Endothelial cell of umbilical vein (primary cell): ENCODE measurements around the gene PCDH9. TPM values are rescaled to one million over a fixed set of nuclear protein-coding genes. Genes with fewer than 3 reads are reported as not detected.

Source experiments
- BruUV-seq: library from RNA; stranded (reverse); fragments of 400-500 nt; replicated peaks from 2 replicates; lab custom pipeline; 2021; lab: Mats Ljungman, UMichigan
- CTCF ChIA-PET: fragments of 300-600, 350-600 bp; sonication (Branson Sonifier 250); formaldehyde crosslinking; loops from one replicate; lab custom pipeline; 2021; ENCODE audit warnings: antibody characterized with exemption, inconsistent platforms; lab: Charles Lee
- POLR2A ChIA-PET: fragments of 300-600, 350-600 bp; sonication (Branson Sonifier 250); formaldehyde crosslinking; loops from one replicate; lab custom pipeline; 2021; ENCODE audit warnings: antibody characterized with exemption, inconsistent platforms; lab: Charles Lee
- DNase-seq: peaks from one replicate; pipeline ENCODE4 v3.0.0-alpha.2; 2011; ENCODE audit warnings: low read depth, low spot score
- FAIRE-seq: peaks from 2 replicates; lab custom pipeline; 2011; peaks lifted over from hg19 to GRCh38; lab: Jason Lieb, UNC
- H2AFZ ChIP-seq: 2 replicates; pipeline ENCODE4 v1.6.0; 2012; ENCODE audit warnings: low read depth, low read length, control low read depth, inconsistent platforms
- H3K27ac ChIP-seq: 2 replicates; pipeline ENCODE4 v1.5.1; 2011; ENCODE audit warnings: low read depth, mild to moderate bottlenecking, control low read depth, low read length, moderate library complexity; ENCODE audit not compliant: insufficient read depth
- H3K27me3 ChIP-seq, 2 experiments: 2 replicates each; pipeline versions ENCODE4 v1.6.0 to v1.6.1; 2011; ENCODE audit warnings: low read length in 2 of 2, mixed read lengths in 1 of 2; ENCODE audit not compliant: control insufficient read depth in 2 of 2, insufficient read depth in 2 of 2
- H3K36me3 ChIP-seq, 2 experiments: 2 replicates in 1 of 2; 3 replicates in 1 of 2; pipeline ENCODE4 v1.5.1; 2011; ENCODE audit warnings: low read length in 2 of 2, mild to moderate bottlenecking in 1 of 2, moderate library complexity in 1 of 2; ENCODE audit not compliant: control insufficient read depth in 2 of 2, insufficient read depth in 2 of 2; ENCODE audit errors: extremely low read depth in 1 of 2
- H3K4me1 ChIP-seq: 3 replicates; pipeline ENCODE4 v1.5.1; 2011; ENCODE audit warnings: mild to moderate bottlenecking, low read length; ENCODE audit not compliant: control insufficient read depth, insufficient read depth; ENCODE audit errors: extremely low read depth
- H3K4me2 ChIP-seq: 2 replicates; pipeline ENCODE4 v1.6.1; 2011; ENCODE audit warnings: low read length, control low read depth, mixed read lengths; ENCODE audit not compliant: insufficient read depth
- H3K4me3 ChIP-seq, 3 experiments: fragments of 200-600 bp in 1 of 3; sonication (generic), shearing (Covaris generic) in 1 of 3; replicated peaks in 1 of 3; 2 replicates each; pipeline ENCODE4 v1.5.1; 2011 to 2016; ENCODE audit warnings: control low read depth in 3 of 3, low read length in 3 of 3, mild to moderate bottlenecking in 2 of 3, inconsistent platforms in 1 of 3, low read depth in 1 of 3, moderate library complexity in 1 of 3; ENCODE audit not compliant: insufficient read depth in 1 of 3
- H3K79me2 ChIP-seq: 2 replicates; pipeline ENCODE4 v1.6.0; 2012; ENCODE audit warnings: low read length, inconsistent platforms; ENCODE audit not compliant: control insufficient read depth, insufficient read depth
- H3K9ac ChIP-seq: replicated peaks from 2 replicates; pipeline ENCODE3; 2011; ENCODE audit warnings: low read length, control low read depth; ENCODE audit not compliant: insufficient read depth; ENCODE audit errors: extremely low read depth
- H3K9me1 ChIP-seq: replicated peaks from 3 replicates; pipeline ENCODE4 v1.6.0; 2011; ENCODE audit warnings: mild to moderate bottlenecking, low read length; ENCODE audit not compliant: control insufficient read depth, insufficient read depth; ENCODE audit errors: extremely low read depth
- H3K9me3 ChIP-seq: replicated peaks from 2 replicates; pipeline ENCODE4 v1.5.1; 2012; ENCODE audit warnings: low read length, inconsistent platforms; ENCODE audit not compliant: control insufficient read depth, insufficient read depth
- H4K20me1 ChIP-seq: replicated peaks from 2 replicates; pipeline ENCODE3; 2011; ENCODE audit warnings: mild to moderate bottlenecking, low read length; ENCODE audit not compliant: control insufficient read depth, insufficient read depth; ENCODE audit errors: extremely low read depth
- CTCF ChIP-seq, 2 donors: IDR thresholded peaks; 1 replicate in 1 of 2; 2 replicates in 1 of 2; pipeline ENCODE4 v1.5.1; 2011; ENCODE audit warnings: low read length in 2 of 2, mild to moderate bottlenecking in 2 of 2, moderate library complexity in 2 of 2, control low read depth in 1 of 2, inconsistent platforms in 1 of 2, low read depth in 1 of 2; ENCODE audit not compliant: insufficient read depth in 1 of 2; ENCODE audit errors: extremely low read depth in 1 of 2
- EZH2 ChIP-seq: IDR thresholded peaks from 2 replicates; pipeline ENCODE4 v1.6.1; 2012; ENCODE audit warnings: borderline replicate concordance, low read depth, mild to moderate bottlenecking, moderate library complexity, low read length, inconsistent platforms; ENCODE audit not compliant: severe bottlenecking
- FOS ChIP-seq: IDR thresholded peaks from 2 replicates; pipeline ENCODE4 v1.6.1; 2011; ENCODE audit warnings: mild to moderate bottlenecking, low read length, moderate library complexity, borderline replicate concordance; ENCODE audit not compliant: insufficient read depth
- GATA2 ChIP-seq: IDR thresholded peaks from 2 replicates; pipeline ENCODE4 v1.7.0; 2011; ENCODE audit warnings: low read depth, mild to moderate bottlenecking, moderate library complexity, mixed read lengths, low read length; ENCODE audit not compliant: insufficient read length, insufficient read depth
- JUN ChIP-seq: IDR thresholded peaks from 2 replicates; pipeline ENCODE4 v1.6.1; 2011; ENCODE audit warnings: borderline replicate concordance, low read depth; ENCODE audit not compliant: insufficient read length, insufficient read depth
- MAX ChIP-seq: IDR thresholded peaks from 2 replicates; pipeline ENCODE4 v1.6.1; 2011; ENCODE audit not compliant: insufficient read depth, insufficient read length
- MYC ChIP-seq: IDR thresholded peaks from one replicate; pipeline ENCODE4 v1.6.1; 2011; ENCODE audit warnings: mild to moderate bottlenecking, low read depth, low read length
- POLR2A ChIP-seq: IDR thresholded peaks from 2 replicates; pipeline ENCODE4 v1.6.1; 2012; ENCODE audit warnings: low read depth, mild to moderate bottlenecking, control low read depth, low read length
- POLR2AphosphoS5 ChIP-seq: IDR thresholded peaks from 2 replicates; pipeline ENCODE4 v1.6.1; 2012; ENCODE audit warnings: low read depth, mild to moderate bottlenecking, control low read depth, low read length, moderate library complexity; ENCODE audit not compliant: insufficient read depth
- dilution Hi-C: fragments of 300-500 bp; cut with MboI; formaldehyde crosslinking; loops from one replicate; pipeline ENCODE4 v1.15.0; 2019; ENCODE audit warnings: low sequenced_read_pairs; ENCODE audit not compliant: extremely low pct_ligation_motif_present
- intact Hi-C: fragments of 100-400 bp; cut with micrococcal nuclease; formaldehyde crosslinking; loops from one replicate; pipeline ENCODE4 v1.10.0; 2022
- polyA plus RNA-seq, 4 experiments: library from polyadenylated mRNA; depleted of rRNA in 3 of 4; stranded (reverse) in 3 of 4; unstranded in 1 of 4; fragments of >200 nt; gene quantifications; 2 replicates each; pipeline versions ENCODE4 v1.2.1 to v1.2.3, GENCODE V29; 2011 to 2012; ENCODE audit warnings: missing spikeins in 1 of 4
- total RNA-seq: library from RNA; stranded (reverse); gene quantifications from 2 replicates; pipeline ENCODE4 v1.2.3, GENCODE V29; 2021

PCDH9 gene
- total and polyA plus RNA-seq, 2 donors (not counting 3 experiments of a cell fraction or from before 2014, with no cell fraction given): 1.1 to 5.2 TPM

- BruUV-seq: no TSS peak
- Histone ChIP-seq H3K9ac (no peak overlapping the region), H3K9me3 (no peaks in the 10 kb centered on the region), H3K36me3 (no peaks in the 10 kb centered on the region), H3K4me2 (no peak overlapping the region), H2AFZ (no peak overlapping the region), H3K79me2 (no peaks in the 10 kb centered on the region), H3K4me1 (no peaks in the 10 kb centered on the region), H3K9me1 (no peaks in the 10 kb centered on the region), H3K4me3 (no peak overlapping the region), H4K20me1 (no peaks in the 10 kb centered on the region), H3K27ac (no peak overlapping the region), H3K27me3 (no peaks in the 10 kb centered on the region)
- DNase-seq: no peak
- ChIA-PET CTCF (no interaction called here), POLR2A (no interaction called here)
- FAIRE-seq: no peak
- intact Hi-C loops (loop anchor here (5.0 kb wide), 1 partner anchor 144 kb away; no protein-coding TSS in a partner anchor), dilution Hi-C loops (no loop called here)
- TF ChIP-seq CTCF (IDR thresholded peaks at IDR 0.05; ENCODE audit: extremely low read depth in 1 of 2, insufficient read depth in 1 of 2, low read depth in 1 of 2, low read length in 2 of 2) (no peak), POLR2A (no peak), GATA2 (no peak), FOS (no peak), MAX (no peak), POLR2AphosphoS5 (no peak), JUN (no peak), EZH2 (no peak), MYC (no peak)
These were observed 152.1 kb downstream of the PCDH9 start for GRCh38 chr13:67078062-67078461.
